ENCODE data around the gene POM121L2. TPM values are rescaled to one million over a fixed set of nuclear protein-coding genes. Genes with fewer than 3 reads are reported as not detected.

The POM121L2 gene
- total and polyA plus RNA-seq, 9 of the 15 experiments (the other 6 are each of a cell fraction or from before 2014, with no cell fraction given) = 0.23 to 0.45 TPM; not detected in 7

- TF ChIP-seq ZHX1 (conservative IDR thresholded peaks at IDR 0.05; ENCODE audit: low read length) (no peak), POLR3G (IDR thresholded peaks at IDR 0.05; ENCODE audit: extremely low read depth, insufficient read length, insufficient replicate concordance) (peak; percentile 69), JUNB (CRISPR knock-in tag; conservative IDR thresholded peaks at IDR 0.05) (no peak), HDAC2 (IDR thresholded peaks at IDR 0.05) (no peak), KAT7 (CRISPR knock-in tag; IDR thresholded peaks at IDR 0.05; ENCODE audit: borderline replicate concordance) (peak; percentile 52; the same call in 1 of the 2 replicates), ZBTB12 (CRISPR knock-in tag; IDR thresholded peaks at IDR 0.05) (no peak), ZNF740 (CRISPR knock-in tag; IDR thresholded peaks at IDR 0.05) (no peak), ZNF740 (tag; IDR thresholded peaks at IDR 0.05) (no peak), E2F1 (CRISPR knock-in tag; IDR thresholded peaks at IDR 0.05) (0 out of 2 replicates have a peak, but pooled peaks have one; percentile 12), XRCC3 (IDR thresholded peaks at IDR 0.05) (no peak), ZZZ3 (IDR thresholded peaks at IDR 0.05) (no peak), TCF7 (IDR thresholded peaks at IDR 0.05; ENCODE audit: borderline replicate concordance) (no peak), MEF2D (tag; conservative IDR thresholded peaks at IDR 0.05; ENCODE audit: low read depth) (no peak), DPF2 (IDR thresholded peaks at IDR 0.05) (peak; percentile 90), GABPB1 (CRISPR knock-in tag; IDR thresholded peaks at IDR 0.05) (no peak), POLR3A (IDR thresholded peaks at IDR 0.05; ENCODE audit: borderline replicate concordance, extremely low read depth, insufficient read depth, insufficient read length) (peak; percentile 97), NEUROD1 (IDR thresholded peaks at IDR 0.05; ENCODE audit: borderline replicate concordance, low read depth, low read length, partially characterized antibody) (no peak), SUPT5H (IDR thresholded peaks at IDR 0.05) (no peak), NCOA6 (IDR thresholded peaks at IDR 0.05) (no peak), RBM34 (IDR thresholded peaks at IDR 0.05; ENCODE audit: borderline replicate concordance, insufficient read depth, low read length) (no peak), TAF1 (IDR thresholded peaks at IDR 0.05; ENCODE audit: control insufficient read depth, extremely low read depth, insufficient read depth, low read length, severe bottlenecking) (peak; percentile 46)
Measured at GRCh38 chr6:27290065-27290849, 21.8 kb downstream of the POM121L2 start (continued).
